Neural cell (in vitro differentiated cells): ENCODE data around the gene CADPS2. TPM values are rescaled to one million over a fixed set of nuclear protein-coding genes. Genes with fewer than 3 reads are reported as not detected.

ENCODE experiments used
- H2AFZ ChIP-seq: fragments of 200-600, 300-800 bp; sonication (generic), shearing (Covaris generic); 2 replicates; pipeline ENCODE4 v1.6.0; 2014; ENCODE audit warnings: low read depth, mild to moderate bottlenecking, antibody characterized with exemption, low read length, moderate library complexity
- H3F3A ChIP-seq: fragments of 200-600 bp; shearing (Covaris generic); 2 replicates; pipeline ENCODE4 v1.6.1; 2016; ENCODE audit warnings: mild to moderate bottlenecking, moderate library complexity, mixed read lengths, antibody characterized with exemption, low read length; ENCODE audit not compliant: insufficient read depth, poor library complexity, severe bottlenecking
- H3K27ac ChIP-seq: fragments of 200-600, 300-800 bp; sonication (generic), shearing (Covaris generic); 2 replicates; pipeline ENCODE4 v1.5.1; 2014; ENCODE audit warnings: mild to moderate bottlenecking, low read length, moderate library complexity
- H3K27me3 ChIP-seq: fragments of 300-800, 200-600 bp; sonication (generic), shearing (Covaris generic); 2 replicates; pipeline ENCODE4 v1.6.0; 2014; ENCODE audit warnings: mild to moderate bottlenecking, low read depth, low read length, moderate library complexity; ENCODE audit not compliant: insufficient read depth
- H3K36me3 ChIP-seq: fragments of 300-800, 200-600 bp; sonication (generic), shearing (Covaris generic); 2 replicates; pipeline ENCODE4 v1.5.1; 2014; ENCODE audit warnings: mild to moderate bottlenecking, antibody characterized with exemption, low read length, moderate library complexity; ENCODE audit not compliant: insufficient read depth
- H3K4me2 ChIP-seq: fragments of 300-800, 200-600 bp; sonication (generic), shearing (Covaris generic); 2 replicates; pipeline ENCODE4 v1.6.0; 2014; ENCODE audit warnings: mild to moderate bottlenecking, low read length
- H3K4me3 ChIP-seq: fragments of 300-800, 200-600 bp; sonication (generic), shearing (Covaris generic); 2 replicates; pipeline ENCODE4 v1.5.1; 2014; ENCODE audit warnings: mild to moderate bottlenecking, low read length, moderate library complexity
- H3K79me2 ChIP-seq: fragments of 200-600 bp; shearing (Covaris generic); replicated peaks from 2 replicates; pipeline ENCODE4 v1.6.0; 2014; ENCODE audit warnings: mild to moderate bottlenecking, low read length, moderate library complexity; ENCODE audit not compliant: insufficient read depth
- H3K9ac ChIP-seq: fragments of 300-800, 200-600 bp; sonication (generic), shearing (Covaris generic); 2 replicates; pipeline ENCODE4 v1.6.1; 2016; ENCODE audit warnings: mild to moderate bottlenecking, low read length, mixed read lengths
- H3K9me2 ChIP-seq: fragments of 200-600 bp; shearing (Covaris generic); 2 replicates; pipeline ENCODE4 v1.6.1; 2016; ENCODE audit warnings: mild to moderate bottlenecking, low read length, mixed read lengths; ENCODE audit not compliant: insufficient read depth
- H3K9me3 ChIP-seq: fragments of 200-600, 300-800 bp; sonication (generic), shearing (Covaris generic); 2 replicates; pipeline ENCODE4 v1.6.1; 2016; ENCODE audit warnings: mild to moderate bottlenecking, mixed run types, low read length, moderate library complexity, mixed read lengths
- H4K20me1 ChIP-seq: fragments of 200-600 bp; shearing (Covaris generic); 2 replicates; pipeline ENCODE4 v1.6.1; 2016; ENCODE audit warnings: mild to moderate bottlenecking, mixed run types; ENCODE audit not compliant: insufficient read depth
- CTCF ChIP-seq: fragments of 450-650 bp; IDR thresholded peaks from 2 replicates; pipeline ENCODE4 v1.5.1; 2014; ENCODE audit warnings: antibody characterized with exemption, mild to moderate bottlenecking, moderate library complexity; ENCODE audit not compliant: poor library complexity, severe bottlenecking
- EP300 ChIP-seq: fragments of 450-650 bp; conservative IDR thresholded peaks from 2 replicates; pipeline ENCODE4 v1.6.1; 2014; ENCODE audit warnings: antibody characterized with exemption, mild to moderate bottlenecking, moderate library complexity; ENCODE audit not compliant: poor library complexity, severe bottlenecking
- EZH2 ChIP-seq: fragments of 200-600, 300-800 bp; shearing (Covaris generic), sonication (generic); IDR thresholded peaks from 2 replicates; pipeline ENCODE4 v1.6.1; 2014; ENCODE audit warnings: antibody characterized with exemption, low read length, borderline replicate concordance, mild to moderate bottlenecking; ENCODE audit not compliant: insufficient read depth, poor library complexity, severe bottlenecking
- MXI1 ChIP-seq: fragments of 450-650 bp; conservative IDR thresholded peaks from 2 replicates; pipeline ENCODE4 v1.6.1; 2014; ENCODE audit warnings: antibody characterized with exemption, mild to moderate bottlenecking; ENCODE audit not compliant: poor library complexity, severe bottlenecking
- POLR2AphosphoS5 ChIP-seq: IDR thresholded peaks from 2 replicates; pipeline ENCODE4 v1.6.1; 2012
- RAD21 ChIP-seq: fragments of 450-650 bp; conservative IDR thresholded peaks from 2 replicates; pipeline ENCODE4 v1.6.1; 2014; ENCODE audit warnings: antibody characterized with exemption, mild to moderate bottlenecking, moderate library complexity
- REST ChIP-seq: IDR thresholded peaks from 2 replicates; pipeline ENCODE4 v1.6.1; 2012; ENCODE audit warnings: borderline replicate concordance
- SMC3 ChIP-seq: fragments of 450-650 bp; conservative IDR thresholded peaks from 2 replicates; pipeline ENCODE4 v1.6.1; 2014; ENCODE audit warnings: antibody characterized with exemption, mild to moderate bottlenecking, moderate library complexity; ENCODE audit not compliant: poor library complexity
- TAF1 ChIP-seq: IDR thresholded peaks from 2 replicates; pipeline ENCODE4 v1.6.1; 2012; ENCODE audit warnings: low read depth
- polyA plus RNA-seq: library from polyadenylated mRNA; depleted of rRNA; stranded (reverse); fragments of >200 nt; gene quantifications from 2 replicates; pipeline ENCODE4 v1.2.3, GENCODE V29; 2014

CADPS2 gene
- polyA plus RNA-seq, 1 donor from 2014 or later = 5.9 TPM

GRCh38 chr7:122307228-122307621, 579.0 kb downstream of the CADPS2 start:
- Histone ChIP-seq H3K9me2 (no peaks in the 10 kb centered on the region), H3K4me3 (peak overlapping the region; percentile 86), H3K4me2 (no peak overlapping the region), H4K20me1 (no peaks in the 10 kb centered on the region), H3K27me3 (peaks cover 100% of the 10 kb centered on the region), H3K79me2 (peaks cover 98% of the 10 kb centered on the region), H3F3A (peaks cover 7% of the 10 kb centered on the region), H3K36me3 (no peaks in the 10 kb centered on the region), H3K27ac (no peak overlapping the region), H3K9ac (peak overlapping the region; percentile 52), H3K9me3 (no peaks in the 10 kb centered on the region), H2AFZ (no peak overlapping the region)
- no peak for TF ChIP-seq RAD21
- TF ChIP-seq SMC3 = no peak
- no peak for TF ChIP-seq TAF1
- no peak for TF ChIP-seq EZH2
- no peak for TF ChIP-seq REST
- no peak for TF ChIP-seq CTCF
- no peak for TF ChIP-seq POLR2AphosphoS5
- TF ChIP-seq MXI1 = no peak
- TF ChIP-seq EP300 = no peak

- H3K9ac ChIP-seq = peak overlapping the region; percentile 52
- peak overlapping the region; percentile 86 for H3K4me3 ChIP-seq
- peaks cover 7% of the 10 kb centered on the region for H3F3A ChIP-seq
- H3K27ac ChIP-seq = no peak overlapping the region
- H2AFZ ChIP-seq = no peak overlapping the region
- no peaks in the 10 kb centered on the region for H4K20me1 ChIP-seq
- no peaks in the 10 kb centered on the region for H3K36me3 ChIP-seq
- no peak for TF ChIP-seq EZH2
- TF ChIP-seq SMC3 = no peak
- no peak for TF ChIP-seq POLR2AphosphoS5
- TF ChIP-seq REST = no peak
- TF ChIP-seq CTCF = no peak
- no peak for TF ChIP-seq RAD21
- no peak for TF ChIP-seq EP300
- no peak for TF ChIP-seq MXI1
- TF ChIP-seq TAF1 = no peak
- peaks cover 100% of the 10 kb centered on the region for H3K27me3 ChIP-seq
- no peaks in the 10 kb centered on the region for H3K9me3 ChIP-seq
- peaks cover 98% of the 10 kb centered on the region for H3K79me2 ChIP-seq
- peak overlapping the region; percentile 67 for H3K4me2 ChIP-seq
- H3K9me2 ChIP-seq = no peaks in the 10 kb centered on the region
Observed at GRCh38 chr7:122306320-122307227, 579.7 kb downstream of the CADPS2 start.
